HG03066 (cell line): ENCODE results near the gene SNAPIN.
A peak's percentile ranks its signal among the peaks of the same experiment; 100 is the strongest.
"Not testable (repeated sequence)": the region's sequence is repeated elsewhere in the genome, so short reads cannot be mapped to it uniquely, and the experiment has no call there.

Experiments used
- ATAC-seq: cut with Tn5 transposase; IDR thresholded peaks from one replicate; pipeline ENCODE4 v1.9.1; 2021; ENCODE audit warnings: low read depth; ENCODE audit not compliant: unreplicated experiment

The SNAPIN gene

DNA sequence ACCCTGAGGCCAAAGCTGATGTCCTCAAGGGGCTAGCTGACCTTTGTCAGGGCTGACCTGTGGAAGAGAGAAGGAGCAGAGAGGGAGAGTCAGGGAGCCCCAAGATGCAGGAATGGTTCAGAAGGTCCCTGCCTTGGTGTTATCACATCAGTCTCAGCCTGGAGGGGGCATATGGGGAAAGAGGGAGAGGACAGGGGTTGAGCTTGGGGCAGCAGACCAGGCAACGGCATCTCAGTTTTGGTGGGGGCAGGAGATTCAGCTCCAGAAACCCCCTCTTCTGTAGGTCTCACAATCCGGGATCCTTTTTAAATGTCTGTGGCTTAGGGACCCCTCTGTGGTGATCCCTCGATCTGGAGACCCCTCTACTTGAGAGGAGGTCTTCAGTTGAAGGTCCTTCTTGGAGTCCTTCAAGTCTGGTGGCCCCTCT, 32.0 kb upstream of the SNAPIN start:
- ATAC-seq: no peak

- ATAC-seq: peak; percentile 70
Measured at GRCh38 chr1:153626904-153627714, 31.4 kb upstream of the SNAPIN start, which contains the start of gene S100A13. TSS of gene S100A13 (minus strand) at chr1:153627505. CDS start at chr1:153626472, 1,033 bp downstream.

- ATAC-seq: no peak
Measured at GRCh38 chr1:153627715-153628626, 30.5 kb upstream of the SNAPIN start, which contains the start of gene S100A1. TSS of gene S100A1 (plus strand) at chr1:153628434. CDS start at chr1:153630522, 2,088 bp downstream.

- ATAC-seq: no peak
Measured at GRCh38 chr1:153628638-153629342, 29.7 kb upstream of the SNAPIN start.

DNA sequence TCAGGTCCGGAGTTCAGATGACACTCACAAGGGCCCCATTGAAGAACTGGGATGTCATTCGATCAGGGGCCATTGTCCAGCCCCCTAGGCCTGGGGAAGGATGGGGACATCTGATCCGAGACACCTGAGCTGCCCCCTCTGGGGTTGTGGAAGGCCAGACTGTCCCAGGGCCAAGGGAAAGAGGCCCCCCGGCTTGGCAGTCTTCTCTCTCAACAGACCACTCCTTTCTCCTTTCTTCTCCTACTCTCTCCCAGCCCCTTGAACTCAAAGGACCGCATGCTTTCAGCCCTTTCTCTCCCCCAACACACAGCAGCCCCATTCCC, 29.2 kb upstream of the SNAPIN start:
- no peak for ATAC-seq

GRCh38 chr1:153629971-153630370, 28.5 kb upstream of the SNAPIN start:
- ATAC-seq: no peak

- ATAC-seq: no peak
Measured at GRCh38 chr1:153630384-153630783, 28.1 kb upstream of the SNAPIN start.

GRCh38 chr1:153631047-153632022, 27.2 kb upstream of the SNAPIN start:
- ATAC-seq: no peak

DNA sequence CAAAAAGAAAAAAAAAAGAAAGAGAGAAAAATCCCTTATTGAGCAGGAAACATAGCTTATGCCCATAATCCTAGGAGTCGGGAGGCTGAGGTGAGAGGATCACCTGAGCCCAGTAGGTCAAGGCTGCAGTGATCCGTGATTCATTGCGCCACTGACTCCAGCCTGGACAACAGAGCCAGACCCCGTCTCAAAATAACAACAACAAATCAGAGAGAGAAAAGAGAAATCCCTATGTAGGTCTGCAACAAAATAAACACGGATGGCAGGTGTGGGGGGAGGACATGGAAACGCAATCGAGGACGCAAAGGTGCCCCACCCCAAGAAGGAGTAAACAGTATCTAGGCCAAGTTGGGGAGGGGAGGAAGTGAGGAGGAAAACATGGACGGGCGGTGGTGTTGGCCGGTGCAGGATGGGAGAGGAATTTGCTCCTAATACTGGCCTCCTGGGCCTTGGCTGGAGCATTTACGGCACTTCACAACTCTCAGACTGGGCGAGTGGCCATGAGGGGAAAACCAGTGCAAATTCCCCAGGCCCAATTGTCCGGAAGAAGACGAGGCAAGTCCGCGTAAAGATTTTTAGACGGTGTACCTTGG, 25.2 kb upstream of the SNAPIN start:
- no peak for ATAC-seq

- ATAC-seq: peak; percentile 87
Measured at GRCh38 chr1:153633754-153634665, 24.5 kb upstream of the SNAPIN start, which contains the start of gene CHTOP. TSS of gene CHTOP (plus strand) at chr1:153634066. CDS start at chr1:153636589, 2,523 bp downstream.

- no peak for ATAC-seq
Measured at GRCh38 chr1:153635872-153636271, 22.6 kb upstream of the SNAPIN start.

DNA sequence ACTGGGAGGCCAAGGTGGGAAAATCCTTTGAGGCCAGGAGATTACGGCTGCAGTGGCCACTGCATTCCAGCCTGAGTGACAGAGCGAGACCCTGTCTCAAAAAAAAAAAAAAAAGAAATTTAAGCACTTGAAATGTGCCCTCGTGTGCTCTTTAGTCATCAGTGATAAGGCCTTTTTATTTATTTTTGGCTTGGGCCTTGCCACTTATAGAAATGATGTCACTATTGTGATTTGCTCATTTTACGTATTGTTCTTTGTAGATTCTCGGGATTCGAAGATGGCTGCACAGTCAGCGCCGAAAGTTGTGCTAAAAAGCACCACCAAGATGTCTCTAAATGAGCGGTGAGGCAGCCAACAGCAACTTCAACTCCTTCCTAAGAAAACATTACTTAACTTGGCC, 22.2 kb upstream of the SNAPIN start:
- no peak for ATAC-seq

GRCh38 chr1:153638261-153638660, 20.2 kb upstream of the SNAPIN start:
- no peak for ATAC-seq

GRCh38 chr1:153639280-153639679, 19.2 kb upstream of the SNAPIN start:
- no peak for ATAC-seq

GRCh38 chr1:153640213-153640612, 18.3 kb upstream of the SNAPIN start:
- ATAC-seq: not testable (repeated sequence)

- no peak for ATAC-seq
Measured at GRCh38 chr1:153640861-153641260, 17.6 kb upstream of the SNAPIN start.

GRCh38 chr1:153642161-153642560, 16.3 kb upstream of the SNAPIN start:
- ATAC-seq: no peak

GRCh38 chr1:153643100-153643499, 15.4 kb upstream of the SNAPIN start:
- no peak for ATAC-seq
